Hematopoietic multipotent progenitor cell treated with erythropoietin and hydrocortisone succinate and interleukin-3 and kit ligand, for 8 days (in vitro differentiated cells): ENCODE data around the gene RABGAP1.
A peak's percentile ranks its signal among the peaks of the same experiment; 100 is the strongest.
"Not testable (repeated sequence)": the region's sequence is repeated elsewhere in the genome, so short reads cannot be mapped to it uniquely, and the experiment has no call there.

Source experiments
- DNase-seq: peaks from one replicate; pipeline ENCODE4 v3.0.0-alpha.2; 2015

The RABGAP1 gene

DNA sequence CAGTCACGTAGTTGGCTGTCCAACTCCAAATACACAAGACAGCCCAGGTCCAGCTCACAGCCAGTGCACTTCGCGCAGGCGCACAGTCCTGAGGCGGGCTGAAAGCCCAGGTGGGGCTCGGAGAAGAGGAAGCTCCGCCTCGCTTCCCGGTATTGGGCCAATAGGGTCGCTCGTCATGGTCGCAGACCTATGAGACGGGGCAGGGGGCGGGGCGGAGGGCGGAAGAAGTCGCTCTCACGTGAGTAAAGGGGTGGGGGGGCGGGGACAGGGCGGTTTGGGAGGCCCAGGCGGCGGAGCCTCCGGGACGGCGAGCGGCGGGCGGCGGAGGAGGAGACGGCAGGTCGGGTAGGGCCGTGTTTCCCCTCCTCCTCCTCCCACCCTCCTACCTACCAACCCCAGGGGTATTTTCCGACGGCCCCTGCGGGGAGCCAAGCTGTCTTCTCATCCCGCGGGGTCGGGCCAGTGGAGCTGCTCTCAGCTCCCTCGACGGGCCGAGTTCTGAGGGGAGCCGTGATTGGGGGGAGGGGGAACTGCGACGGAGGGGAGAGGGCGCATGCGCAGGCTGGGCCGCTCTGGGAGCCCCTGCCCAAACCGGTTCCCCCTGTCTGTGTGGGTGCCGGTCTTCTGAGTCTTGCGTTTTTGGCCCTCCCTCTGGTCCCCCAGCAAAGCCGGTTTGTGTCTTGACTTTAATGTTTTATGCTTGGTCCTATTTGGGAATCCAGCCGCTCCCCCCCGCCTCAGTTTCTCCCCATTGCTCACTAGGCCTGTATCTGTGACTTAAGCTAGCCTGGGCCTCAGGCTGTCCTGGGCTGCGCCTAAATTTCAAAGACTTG is at the start of gene RABGAP1:
Gene RABGAP1 (plus strand): TSS at position 272 of the 833 bp plus-strand sequence. CDS start 16,040 bp downstream, outside the sequence.
- DNase-seq = peak; percentile 99

DNA sequence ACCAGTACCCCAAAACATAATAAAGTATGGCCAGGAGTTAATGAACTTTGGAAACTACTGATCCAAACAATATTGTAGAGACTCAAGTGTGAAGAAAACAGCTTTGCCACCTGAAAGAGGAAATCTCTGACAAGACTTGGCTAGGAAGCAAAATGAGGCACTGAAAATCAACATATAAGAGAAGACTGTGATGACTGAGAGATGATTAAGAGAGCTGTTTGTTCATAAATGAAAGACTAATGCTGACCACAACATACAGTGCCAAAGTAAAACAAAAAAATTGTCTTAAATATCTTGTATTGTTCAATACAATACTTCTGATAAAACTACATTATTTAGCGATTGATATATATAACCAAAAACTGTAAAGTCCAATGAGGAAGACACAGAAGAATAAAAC is 42.9 kb upstream of the RABGAP1 start:
- no peak for DNase-seq

DNA sequence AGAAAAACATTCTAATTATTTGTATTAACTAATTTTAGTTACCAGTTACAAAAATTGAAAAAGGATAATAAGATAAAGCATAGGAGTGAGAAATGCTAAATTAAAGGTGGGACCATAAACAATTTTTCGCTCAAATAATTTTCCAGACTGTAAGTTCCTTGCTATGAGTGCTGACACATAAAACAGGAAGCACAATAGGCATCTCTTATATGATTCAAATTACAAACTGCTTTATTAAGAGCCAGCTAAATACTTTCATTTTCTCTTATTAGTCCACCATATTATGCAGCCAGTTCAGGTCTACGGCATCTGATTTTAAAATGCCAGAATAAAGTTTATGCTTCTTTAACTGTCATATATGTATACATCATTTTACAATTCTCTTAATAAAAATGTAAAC is 40.0 kb upstream of the RABGAP1 start:
- peak; percentile 42 for DNase-seq

DNA sequence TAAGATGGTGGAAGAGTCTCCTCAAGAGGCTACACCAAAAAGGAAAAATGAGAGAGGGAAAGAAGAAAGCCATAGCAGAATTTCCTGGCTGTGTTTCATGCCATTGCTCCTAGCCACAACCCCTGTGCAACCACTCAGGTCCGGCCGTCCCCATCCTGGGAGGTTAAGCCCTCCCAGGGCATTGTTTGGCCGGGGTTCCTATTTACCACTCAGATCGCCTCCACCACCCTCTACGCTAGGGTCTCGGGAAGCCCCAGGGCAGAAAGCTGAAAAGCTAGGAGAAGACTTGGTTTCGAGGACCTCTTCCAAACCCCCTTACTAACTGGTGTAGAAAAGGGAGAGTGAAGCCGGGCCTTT is 36.4 kb upstream of the RABGAP1 start:
- DNase-seq = peak; percentile 47

DNA sequence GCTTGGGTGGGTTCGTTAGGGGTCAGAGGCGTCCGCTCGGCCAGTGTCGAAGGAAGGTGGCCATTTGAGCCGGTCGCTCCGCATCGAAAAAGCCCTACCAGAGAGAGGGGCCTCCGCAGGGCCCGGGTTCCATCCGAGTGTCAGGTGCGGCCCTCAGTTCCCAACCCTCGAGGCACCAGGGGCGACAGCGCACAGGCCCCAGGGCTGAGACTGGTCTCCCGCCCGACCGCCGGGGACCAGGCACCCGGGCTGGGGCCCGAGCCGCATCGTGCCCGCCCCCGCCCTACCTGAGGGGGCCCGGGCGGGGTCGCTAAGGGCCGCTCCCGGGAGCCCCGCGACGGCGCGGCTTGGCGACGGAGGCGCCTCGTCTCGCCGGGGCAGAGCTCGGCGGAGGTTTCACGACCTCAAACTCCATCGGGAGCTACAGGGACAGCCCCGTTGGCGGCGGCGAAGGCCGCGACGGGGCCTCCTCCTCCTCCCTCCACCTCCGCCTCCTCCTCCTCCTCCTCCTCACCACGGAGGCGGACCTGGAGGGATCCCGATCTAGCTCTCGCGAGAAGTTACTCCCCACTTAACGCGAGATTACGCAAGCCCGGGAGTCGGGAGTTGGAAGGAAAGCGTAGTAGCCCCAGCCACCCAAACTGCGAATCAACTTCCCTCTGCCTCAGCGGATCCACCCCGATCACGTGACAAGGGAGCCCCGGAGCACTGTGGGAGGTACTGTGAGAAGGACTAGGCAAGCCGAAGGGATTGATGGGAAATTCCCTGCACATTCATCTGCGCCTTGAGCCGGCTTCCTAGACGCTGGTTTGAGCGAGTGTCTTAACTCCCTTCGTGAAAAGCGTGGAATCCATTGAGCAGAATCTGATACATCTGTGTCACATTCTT is 35.8 kb upstream of the RABGAP1 start, which contains the start of gene RC3H2:
Gene RC3H2 (minus strand): TSS at position 537 of the 888 bp plus-strand sequence. CDS start 7,850 bp downstream, outside the sequence.
- DNase-seq = peak; percentile 100

DNA sequence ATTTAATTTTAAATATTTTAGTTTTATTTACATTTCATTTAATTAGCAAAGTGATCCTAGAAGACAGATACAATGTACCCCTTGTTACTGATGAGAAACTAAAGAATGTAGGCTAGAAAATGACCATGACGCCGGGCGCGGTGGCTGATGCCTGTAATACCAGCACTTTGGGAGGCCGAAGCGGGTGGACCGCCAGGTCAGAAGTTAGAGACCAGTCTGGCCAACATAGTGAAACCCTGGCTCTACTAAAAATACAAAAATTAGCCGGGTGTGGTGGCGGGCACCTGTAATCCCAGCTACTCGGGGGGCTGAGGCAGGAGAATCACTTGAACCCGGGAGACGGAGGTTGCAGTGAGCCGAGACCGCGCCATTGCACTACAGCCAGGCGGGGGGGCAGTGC is 34.7 kb upstream of the RABGAP1 start:
- DNase-seq = not testable (repeated sequence)

DNA sequence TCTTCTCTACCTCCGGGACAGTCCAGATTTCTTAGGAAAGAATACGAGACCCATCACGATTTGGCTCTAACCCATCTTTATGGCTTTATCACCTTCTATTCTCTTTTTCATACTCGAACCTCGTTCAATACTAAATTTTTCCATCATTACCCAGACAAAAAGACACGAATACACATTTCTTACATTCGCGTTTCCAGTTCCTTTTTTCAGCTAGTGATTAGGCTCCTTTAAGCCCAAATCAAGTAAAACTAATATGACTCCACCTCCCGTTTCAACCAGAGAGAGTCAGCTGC is 28.2 kb upstream of the RABGAP1 start:
- DNase-seq = no peak

DNA sequence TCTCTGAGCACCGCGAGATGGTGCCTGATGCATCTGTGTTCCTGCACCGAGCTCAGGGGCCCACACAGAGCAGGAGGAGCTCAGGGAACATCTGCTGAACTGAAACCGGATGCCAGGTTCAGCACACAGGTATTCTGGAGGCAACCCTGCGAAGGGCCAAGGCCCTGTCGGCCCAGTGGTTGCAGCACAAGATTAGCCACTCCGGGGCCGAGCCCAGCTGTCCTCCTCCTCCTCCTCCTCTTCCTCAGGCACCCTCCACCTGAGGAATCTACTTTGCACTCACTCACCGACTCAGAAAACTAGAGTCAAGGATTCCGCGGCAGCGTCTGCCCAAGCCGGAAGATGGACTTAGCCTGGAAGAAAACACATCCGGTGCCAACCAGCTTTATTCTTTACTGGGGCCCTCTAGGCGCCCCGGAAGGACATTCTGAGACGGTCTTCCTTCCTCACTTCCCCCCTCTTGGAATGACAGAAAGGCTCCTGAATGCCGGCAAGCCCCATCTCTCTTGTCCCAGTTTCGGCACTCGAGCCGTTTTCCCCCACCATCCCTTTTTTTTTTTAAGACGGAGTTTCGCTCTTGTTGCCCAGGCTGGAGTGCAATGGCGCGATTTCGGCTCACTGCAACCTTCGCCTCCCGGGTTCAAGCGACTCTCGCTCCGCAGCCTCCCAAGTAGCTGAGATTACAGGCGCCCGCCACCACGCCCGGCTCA is 27.7 kb upstream of the RABGAP1 start, which contains the start of gene ZBTB6:
Gene ZBTB6 (minus strand): TSS at position 360 of the 710 bp plus-strand sequence. CDS start 1,251 bp downstream, outside the sequence.
- peak; percentile 90 for DNase-seq

DNA sequence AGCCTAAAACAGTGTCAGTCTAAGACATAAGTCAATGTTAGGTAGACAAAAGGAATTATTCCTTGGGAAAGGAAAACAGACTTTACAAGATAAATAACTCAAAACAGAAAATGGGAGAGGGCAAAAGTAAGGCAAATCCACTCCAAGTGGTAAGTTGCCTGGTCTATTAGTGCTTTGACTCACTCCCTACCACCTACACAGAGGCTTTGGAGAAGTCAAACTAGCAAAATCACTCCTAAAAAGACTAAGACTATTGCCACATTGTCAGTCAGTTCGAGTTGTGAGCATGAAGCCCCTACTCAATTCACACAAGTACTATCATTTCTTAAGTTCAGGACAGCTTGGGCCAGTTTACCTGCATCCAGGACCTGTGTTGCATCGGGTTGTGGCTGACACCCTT is 22.5 kb upstream of the RABGAP1 start:
- no peak for DNase-seq

DNA sequence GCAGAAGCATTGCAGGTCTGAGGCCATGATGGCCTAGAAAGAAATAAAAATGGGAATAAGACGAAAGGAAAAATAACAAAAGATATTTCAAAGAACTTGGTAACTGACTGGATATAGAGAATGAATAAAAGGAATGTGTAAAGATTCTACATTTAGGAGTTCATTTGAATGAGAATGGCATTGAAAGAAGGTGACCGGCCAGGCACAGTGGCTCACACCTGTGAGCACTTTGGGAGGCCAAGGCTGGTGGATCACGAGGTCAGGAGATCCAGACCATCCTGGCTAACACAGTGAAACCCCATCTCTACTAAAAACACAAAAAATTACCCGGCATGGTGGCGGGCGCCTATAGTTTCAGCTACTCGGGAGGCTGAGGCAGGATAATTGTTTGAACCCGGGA is 18.1 kb upstream of the RABGAP1 start:
- no peak for DNase-seq

DNA sequence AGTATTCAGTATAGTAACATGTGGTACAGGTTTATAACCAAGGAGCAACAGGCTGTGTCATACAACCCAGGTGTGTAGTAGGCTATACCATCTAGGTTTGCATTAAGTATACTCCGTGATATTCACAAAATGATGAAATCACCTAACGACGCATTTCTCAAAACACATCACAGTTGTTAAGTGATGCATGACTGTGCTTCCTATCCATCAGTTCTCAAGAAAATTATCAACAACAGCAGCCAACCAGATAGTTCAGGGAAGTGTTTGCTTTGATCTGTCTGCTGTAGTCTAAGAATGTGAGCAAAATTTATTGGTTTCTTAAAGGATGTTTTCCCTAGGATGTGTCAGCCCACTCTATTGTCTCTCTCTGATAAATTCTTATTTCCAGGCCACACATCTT is 16.9 kb upstream of the RABGAP1 start:
- no peak for DNase-seq

DNA sequence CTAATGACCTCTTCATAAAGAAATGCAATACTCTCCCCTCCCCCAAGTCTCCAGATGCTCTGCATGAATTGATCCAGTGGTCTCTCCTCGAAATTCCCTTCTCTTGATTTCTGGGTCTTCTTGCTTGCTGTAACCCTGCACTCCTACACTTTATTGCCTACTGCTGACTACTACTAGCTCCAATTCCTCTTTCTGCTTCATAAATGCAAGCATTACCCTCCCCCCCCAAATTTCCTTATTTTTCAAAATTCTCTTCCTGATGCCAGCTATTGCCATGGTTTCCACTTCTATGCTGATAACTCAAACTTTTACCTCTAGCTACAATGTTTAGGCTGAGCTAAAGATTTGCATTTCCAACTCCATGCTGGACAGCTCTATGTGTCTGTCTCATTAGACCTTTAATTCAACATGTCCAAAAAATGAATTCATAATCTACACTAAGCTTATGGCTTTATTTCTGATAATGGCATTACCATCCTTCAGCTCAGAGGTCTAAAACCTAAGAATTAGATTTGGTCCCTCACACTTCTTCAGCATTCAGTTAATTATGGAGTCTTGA is 10.9 kb upstream of the RABGAP1 start:
- no peak for DNase-seq

DNA sequence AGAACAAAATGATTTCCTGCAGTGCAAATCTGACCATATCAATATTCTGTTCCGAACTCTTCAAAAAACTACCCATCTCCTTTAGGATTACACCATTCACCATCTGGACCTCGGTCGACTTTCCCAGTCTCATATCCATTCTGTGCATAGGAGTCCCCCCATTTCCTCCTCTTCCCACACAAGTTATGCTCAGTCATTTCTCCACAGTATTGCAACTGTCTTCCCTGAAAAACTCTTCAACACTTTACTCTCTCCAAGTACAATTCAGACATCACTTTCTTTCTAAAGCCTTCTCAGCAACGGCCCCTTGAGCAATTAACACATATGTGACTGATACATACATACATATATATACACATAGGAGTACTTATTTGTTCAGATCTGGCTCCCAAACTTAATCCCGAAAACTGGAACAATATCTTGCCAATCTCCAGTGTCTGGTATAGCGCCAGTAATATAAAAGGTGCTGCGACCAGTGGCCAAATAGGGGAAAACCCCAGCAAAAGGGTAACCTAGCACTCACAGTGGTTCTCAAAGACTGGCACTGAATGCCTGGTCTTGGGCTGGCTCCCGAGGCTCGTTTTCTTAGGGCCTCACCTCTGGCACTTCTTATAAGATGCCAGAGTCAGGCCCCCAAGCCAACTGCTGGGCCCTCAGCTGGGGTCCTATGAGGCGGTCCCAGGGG is 10.1 kb upstream of the RABGAP1 start:
- no peak for DNase-seq

DNA sequence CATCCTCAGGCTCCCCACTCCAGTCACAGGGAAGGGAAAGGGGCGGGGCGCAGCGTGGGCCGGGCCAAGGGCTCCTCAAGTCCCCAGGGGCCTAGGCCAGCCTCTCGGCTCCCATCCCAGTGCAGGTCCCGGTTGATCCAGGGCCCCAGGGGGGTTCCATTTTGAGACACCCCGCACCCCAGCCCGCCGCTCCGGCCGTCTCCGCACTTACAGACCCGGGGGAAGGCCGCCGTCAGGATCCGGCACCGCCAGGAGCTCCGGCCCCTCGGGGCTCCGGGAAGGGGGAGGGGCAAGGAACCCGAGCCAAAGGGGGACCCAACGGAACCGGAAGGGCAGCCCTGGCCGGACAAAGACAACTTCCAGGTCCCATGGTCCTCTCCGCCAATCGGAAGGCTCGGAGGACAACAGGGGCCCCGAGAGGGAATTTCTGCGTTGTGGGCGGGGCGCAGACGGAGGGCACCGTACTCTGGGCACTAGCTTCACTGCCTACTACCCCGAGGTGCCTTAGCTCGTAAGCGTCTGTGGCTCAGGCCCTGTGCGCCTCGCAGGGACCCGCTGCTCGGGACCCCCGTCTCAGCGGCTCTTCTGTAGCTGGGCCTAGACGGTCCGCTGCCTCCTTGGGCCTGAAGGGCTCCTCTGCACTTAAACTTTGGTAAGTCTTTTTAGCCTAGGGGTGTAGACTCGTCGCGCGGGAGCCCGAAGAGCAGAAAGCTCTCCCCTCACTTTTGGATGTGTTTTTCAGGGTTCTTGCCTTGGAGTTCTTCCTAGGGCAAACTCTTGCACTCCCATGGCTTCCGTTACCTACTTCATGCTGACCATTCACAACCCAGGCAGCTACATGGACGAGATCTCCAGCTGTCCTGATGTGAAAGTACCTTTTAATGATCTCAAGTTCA is 9.3 kb upstream of the RABGAP1 start, which contains the start of gene ZBTB26:
Gene ZBTB26 (minus strand): TSS at position 287 of the 896 bp plus-strand sequence. CDS start 11,578 bp downstream, outside the sequence.
- DNase-seq = peak; percentile 96

DNA sequence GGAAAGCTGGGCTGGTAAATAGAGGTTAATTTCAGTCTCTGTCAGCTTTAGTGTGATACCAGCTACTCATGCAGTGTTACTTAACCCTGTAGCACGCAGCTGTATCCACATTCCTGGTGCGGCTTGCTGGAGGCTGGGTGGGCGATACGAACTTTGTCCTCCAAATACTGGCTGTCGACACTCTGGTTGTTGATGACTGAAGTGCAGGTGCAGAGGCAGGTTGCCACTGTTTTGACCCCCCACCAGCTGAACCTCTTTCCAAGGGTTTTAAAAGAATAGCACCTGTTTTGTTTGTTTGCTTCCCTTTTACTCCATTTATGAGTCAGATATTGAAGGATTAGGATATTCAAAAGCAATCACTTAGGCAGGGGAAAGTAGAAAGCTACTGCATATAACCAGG is 4.4 kb upstream of the RABGAP1 start:
- no peak for DNase-seq

DNA sequence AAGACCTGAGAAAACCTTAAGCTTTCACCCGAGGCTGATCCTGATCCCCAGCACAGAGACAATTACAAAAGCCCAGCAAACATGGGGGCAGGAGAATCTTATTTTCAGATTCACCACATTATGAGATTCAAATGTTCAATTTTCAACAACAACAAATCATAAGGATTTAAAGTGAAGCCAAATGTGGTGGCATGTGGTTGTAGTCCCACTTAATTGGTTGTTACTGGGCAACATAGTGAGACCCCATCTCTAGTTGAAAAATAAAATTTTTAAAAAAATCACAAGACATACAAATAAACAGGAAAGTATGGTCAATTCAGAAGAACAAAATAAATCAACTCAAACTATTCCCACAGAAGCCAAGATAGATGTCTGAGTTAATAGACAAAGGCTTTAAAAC is 3.9 kb upstream of the RABGAP1 start:
- DNase-seq = no peak

DNA sequence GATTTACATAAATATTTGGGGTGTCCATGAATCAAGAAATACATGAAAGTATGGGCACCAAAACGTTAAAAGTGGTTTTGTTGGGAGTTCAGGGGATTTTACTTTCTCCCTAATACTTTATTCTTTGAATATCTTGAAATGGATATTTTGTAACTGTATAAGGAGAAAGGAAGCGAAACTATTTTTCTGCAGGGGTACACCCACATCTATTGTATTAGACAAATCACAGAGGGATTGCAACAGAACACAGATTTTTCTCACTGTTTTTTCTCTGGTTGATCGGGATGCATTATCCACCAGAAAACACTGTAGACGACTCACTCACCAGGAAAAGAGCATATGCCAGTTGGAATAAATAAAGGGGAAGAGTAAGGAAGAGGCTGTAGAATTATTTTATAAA is 1.2 kb upstream of the RABGAP1 start:
- DNase-seq = no peak

DNA sequence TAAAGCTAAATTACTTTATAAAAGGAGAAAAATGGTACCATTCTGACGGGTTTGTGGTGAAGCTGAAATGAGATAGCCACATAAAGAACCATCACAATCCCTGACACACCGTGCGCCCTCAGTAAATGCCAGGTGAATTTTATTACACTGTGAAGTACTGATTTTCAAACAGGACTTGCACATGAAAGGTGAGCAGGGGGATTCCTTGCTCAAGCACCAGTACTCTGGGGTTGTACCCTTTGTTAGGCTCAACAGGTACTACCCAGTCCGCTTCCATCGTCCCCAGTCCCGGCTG is 419 bp upstream of the RABGAP1 start:
- DNase-seq = no peak

DNA sequence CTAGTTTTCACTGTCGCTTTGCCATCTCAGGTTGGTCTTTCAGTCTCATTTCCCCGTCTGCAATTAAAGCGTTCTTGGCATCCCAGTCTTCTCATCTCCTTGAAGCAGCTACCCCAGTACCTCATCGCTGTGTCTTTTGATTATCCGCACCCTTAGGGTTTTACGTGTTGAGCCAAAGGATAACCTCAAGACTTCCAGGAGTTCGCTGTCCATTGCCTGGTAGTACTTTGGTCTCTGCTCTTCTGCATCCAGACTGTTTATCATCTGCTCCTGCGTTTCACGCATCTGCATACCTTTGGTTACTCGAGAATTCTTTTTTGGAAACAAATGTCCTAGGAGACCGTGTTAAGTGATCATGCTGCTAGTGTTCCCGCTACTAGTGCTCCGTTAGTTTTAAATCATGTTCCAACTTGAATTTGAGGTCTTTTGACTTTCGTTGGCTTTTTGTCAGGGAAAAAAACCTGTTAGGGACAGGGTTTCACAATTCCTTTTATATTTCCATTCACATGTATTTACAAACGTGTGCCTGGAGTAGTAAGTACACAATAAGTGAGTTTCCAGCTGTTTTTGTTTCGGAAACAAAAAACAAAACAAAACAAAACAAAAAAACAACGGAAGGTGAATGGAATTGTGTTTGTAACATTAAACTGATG is 888 bp downstream of the RABGAP1 start:
- peak; percentile 60 for DNase-seq
